ENCODE data around the gene KLHL36.

DNA sequence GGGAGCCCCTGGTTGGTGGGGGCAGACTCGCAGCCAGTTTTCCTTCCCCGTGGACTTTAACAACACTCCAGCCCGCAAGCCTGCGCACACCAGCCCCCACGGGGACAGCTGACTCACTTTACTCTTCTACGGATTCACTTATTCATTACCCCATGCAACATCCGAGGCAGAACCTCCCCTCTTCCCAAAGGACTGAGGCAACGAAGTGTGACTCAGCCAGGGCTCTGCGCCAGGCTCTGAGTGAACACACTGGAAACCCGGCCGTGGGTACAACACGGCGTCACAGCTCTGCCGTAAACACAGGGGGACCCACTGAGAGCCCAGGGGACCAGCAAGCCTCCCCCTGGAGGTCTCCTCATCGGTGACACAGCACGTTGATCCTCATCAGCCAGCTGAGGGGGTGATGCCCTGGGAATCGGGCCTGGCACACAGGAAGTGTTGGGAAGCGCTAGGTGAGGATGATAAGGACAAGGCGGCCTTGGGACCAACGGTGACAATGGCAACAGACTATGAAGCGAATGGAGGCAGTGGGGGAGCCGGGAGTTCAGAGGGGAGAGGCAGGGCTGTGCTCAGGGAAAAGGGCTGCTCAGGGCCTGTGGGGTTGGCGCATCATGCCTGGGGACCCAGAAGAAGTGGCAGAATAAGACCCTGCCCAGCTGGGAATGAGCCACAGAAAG lies 45.0 kb upstream of the KLHL36 start:
- TF ChIP-seq, protein P1, sequence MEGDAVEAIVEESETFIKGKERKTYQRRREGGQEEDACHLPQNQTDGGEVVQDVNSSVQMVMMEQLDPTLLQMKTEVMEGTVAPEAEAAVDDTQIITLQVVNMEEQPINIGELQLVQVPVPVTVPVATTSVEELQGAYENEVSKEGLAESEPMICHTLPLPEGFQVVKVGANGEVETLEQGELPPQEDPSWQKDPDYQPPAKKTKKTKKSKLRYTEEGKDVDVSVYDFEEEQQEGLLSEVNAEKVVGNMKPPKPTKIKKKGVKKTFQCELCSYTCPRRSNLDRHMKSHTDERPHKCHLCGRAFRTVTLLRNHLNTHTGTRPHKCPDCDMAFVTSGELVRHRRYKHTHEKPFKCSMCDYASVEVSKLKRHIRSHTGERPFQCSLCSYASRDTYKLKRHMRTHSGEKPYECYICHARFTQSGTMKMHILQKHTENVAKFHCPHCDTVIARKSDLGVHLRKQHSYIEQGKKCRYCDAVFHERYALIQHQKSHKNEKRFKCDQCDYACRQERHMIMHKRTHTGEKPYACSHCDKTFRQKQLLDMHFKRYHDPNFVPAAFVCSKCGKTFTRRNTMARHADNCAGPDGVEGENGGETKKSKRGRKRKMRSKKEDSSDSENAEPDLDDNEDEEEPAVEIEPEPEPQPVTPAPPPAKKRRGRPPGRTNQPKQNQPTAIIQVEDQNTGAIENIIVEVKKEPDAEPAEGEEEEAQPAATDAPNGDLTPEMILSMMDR (IDR thresholded peaks at IDR 0.05 in 4 of 5, conservative IDR thresholded peaks at IDR 0.05 in 1 of 5), result no peak
- TF ChIP-seq POLR2A (IDR thresholded peaks at IDR 0.05), result no peak
